Omental fat pad (tissue), 4 donors: ENCODE measurements around the gene VPS29. TPM values are rescaled to one million over a fixed set of nuclear protein-coding genes. Genes with fewer than 3 reads are reported as not detected.

ENCODE experiments used
- ATAC-seq: fragments of 150-250 bp; one replicate; pipeline ENCODE4 v1.9.1; 2016; ENCODE audit warnings: mild to moderate bottlenecking, moderate library complexity; ENCODE audit not compliant: low FRiP score
- DNase-seq: peaks from one replicate; pipeline ENCODE4 v3.0.0-alpha.2; 2019; ENCODE audit warnings: low spot score
- CTCF ChIP-seq, 3 donors: fragments of 450-650 bp; IDR thresholded peaks; one replicate each; pipeline ENCODE4 v1.5.1; 2016 to 2017; ENCODE audit warnings: antibody characterized with exemption in 3 of 3, mild to moderate bottlenecking in 3 of 3, moderate library complexity in 2 of 3
- small RNA-seq: library from RNA; depleted of rRNA; stranded (forward); fragments of <200 nt; gene quantifications from one replicate; pipeline ENCODE3, GENCODE V24; 2016
- total RNA-seq, 4 donors: library from RNA; depleted of rRNA; stranded (reverse); fragments of >200 nt; gene quantifications; one replicate each; pipeline ENCODE4 v1.1.0, GENCODE V29; 2016

Gene VPS29
- total RNA-seq, 4 donors from 2014 or later, result 83.5 to 98.8 (median 86.8) TPM

GRCh38 chr12:110444455-110444854, 57.5 kb downstream of the VPS29 start:
- no peak for TF ChIP-seq CTCF (IDR thresholded peaks at IDR 0.05)

More at GRCh38 chr12:110444455-110444854, 57.5 kb downstream of the VPS29 start:
- no peak for DNase-seq
- ATAC-seq, result no peak

Small RNA genes lying within 50 kb of the gene (small RNA-seq; reads per million reads assigned to genes)
- gene RF00278, result not detected

Other genes starting within 250 kb of the VPS29 start
- gene ATP2A2, start 220.9 kb downstream of the VPS29 start, total RNA-seq, result 100 to 1,000 TPM; 116 to 238 (median 132) TPM
- gene ANAPC7, start 98.4 kb downstream of the VPS29 start, total RNA-seq, result 10 to 100 TPM; 34.6 to 54.8 (median 48.9) TPM
- gene ARPC3, start 51.8 kb downstream of the VPS29 start, total RNA-seq, result 100 to 1,000 TPM; 389 to 434 (median 424) TPM
- 10 to 100 TPM; 14.7 to 25.3 (median 21.2) TPM for gene GPN3, start 33.9 kb downstream of the VPS29 start, total RNA-seq
- gene FAM216A, start 33.3 kb downstream of the VPS29 start, total RNA-seq, result 1 to 10 TPM; 5.0 to 8.0 (median 6.3) TPM
- under 1 TPM in 2 of 4 donors, not detected in 2; 0.31 to 0.60 TPM for gene RAD9B, start 220 bp upstream of the VPS29 start, total RNA-seq
- 10 to 100 TPM; 20.8 to 49.1 (median 23.4) TPM for gene PPTC7, start 81.2 kb upstream of the VPS29 start, total RNA-seq
- 10 to 100 TPM; 22.7 to 30.4 (median 25.6) TPM for gene TCTN1, start 112.0 kb upstream of the VPS29 start, total RNA-seq
- 10 to 100 TPM; 10.9 to 15.6 (median 12.2) TPM for gene HVCN1, start 187.0 kb upstream of the VPS29 start, total RNA-seq
- 100 to 1,000 TPM in 2 of 4 donors, 10 to 100 TPM in 2; 87.3 to 127 (median 104) TPM for gene PPP1CC, start 240.8 kb upstream of the VPS29 start, total RNA-seq